Glomerular visceral epithelial cell (primary cell): ENCODE data around the gene LIN9.
A peak's percentile ranks its signal among the peaks of the same experiment; 100 is the strongest.

Experiments used
- DNase-seq: peaks from one replicate; pipeline ENCODE4 v3.0.0-alpha.2; 2016; ENCODE audit errors: extremely low spot score

Gene LIN9

GRCh38 chr1:226322986-226323385, 14.0 kb upstream of the LIN9 start:
- no peak for DNase-seq

GRCh38 chr1:226320930-226321329, 12.0 kb upstream of the LIN9 start:
- DNase-seq = no peak

GRCh38 chr1:226318471-226318870, 9.5 kb upstream of the LIN9 start:
- no peak for DNase-seq

- DNase-seq = no peak
Observed at GRCh38 chr1:226314055-226314454, 5.1 kb upstream of the LIN9 start.

- DNase-seq = no peak
Observed at GRCh38 chr1:226312065-226312464, 3.1 kb upstream of the LIN9 start.

GRCh38 chr1:226311376-226311775, 2.4 kb upstream of the LIN9 start:
- no peak for DNase-seq

GRCh38 chr1:226310637-226311195, 1.8 kb upstream of the LIN9 start:
- DNase-seq = no peak

- no peak for DNase-seq
Observed at GRCh38 chr1:226310245-226310540, 1.2 kb upstream of the LIN9 start.

GRCh38 chr1:226309398-226310244, 657 bp upstream of the LIN9 start:
- peak; percentile 23 for DNase-seq

- DNase-seq = no peak
Observed at GRCh38 chr1:226308166-226308722, 720 bp downstream of the LIN9 start.

- DNase-seq = no peak
Observed at GRCh38 chr1:226306425-226306824, 2.5 kb downstream of the LIN9 start.

- no peak for DNase-seq
Observed at GRCh38 chr1:226305184-226305583, 3.8 kb downstream of the LIN9 start.

- no peak for DNase-seq
Observed at GRCh38 chr1:226304291-226304955, 4.5 kb downstream of the LIN9 start.

- no peak for DNase-seq
Observed at GRCh38 chr1:226302731-226303130, 6.2 kb downstream of the LIN9 start.

- DNase-seq = peak; percentile 59
Observed at GRCh38 chr1:226296911-226297310, 12.1 kb downstream of the LIN9 start.

GRCh38 chr1:226293553-226293920, 15.4 kb downstream of the LIN9 start:
- DNase-seq = no peak

GRCh38 chr1:226292874-226293552, 16.0 kb downstream of the LIN9 start:
- DNase-seq = no peak

- DNase-seq = no peak
Observed at GRCh38 chr1:226287587-226287986, 21.4 kb downstream of the LIN9 start.

GRCh38 chr1:226281058-226281457, 27.9 kb downstream of the LIN9 start:
- DNase-seq = no peak

GRCh38 chr1:226279498-226279897, 29.5 kb downstream of the LIN9 start:
- DNase-seq = no peak

GRCh38 chr1:226277897-226278296, 31.1 kb downstream of the LIN9 start:
- DNase-seq = no peak

GRCh38 chr1:226276987-226277386, 32.0 kb downstream of the LIN9 start:
- DNase-seq = no peak
